Measurements from ENCODE around the gene ITGB4.

Gene ITGB4

DNA sequence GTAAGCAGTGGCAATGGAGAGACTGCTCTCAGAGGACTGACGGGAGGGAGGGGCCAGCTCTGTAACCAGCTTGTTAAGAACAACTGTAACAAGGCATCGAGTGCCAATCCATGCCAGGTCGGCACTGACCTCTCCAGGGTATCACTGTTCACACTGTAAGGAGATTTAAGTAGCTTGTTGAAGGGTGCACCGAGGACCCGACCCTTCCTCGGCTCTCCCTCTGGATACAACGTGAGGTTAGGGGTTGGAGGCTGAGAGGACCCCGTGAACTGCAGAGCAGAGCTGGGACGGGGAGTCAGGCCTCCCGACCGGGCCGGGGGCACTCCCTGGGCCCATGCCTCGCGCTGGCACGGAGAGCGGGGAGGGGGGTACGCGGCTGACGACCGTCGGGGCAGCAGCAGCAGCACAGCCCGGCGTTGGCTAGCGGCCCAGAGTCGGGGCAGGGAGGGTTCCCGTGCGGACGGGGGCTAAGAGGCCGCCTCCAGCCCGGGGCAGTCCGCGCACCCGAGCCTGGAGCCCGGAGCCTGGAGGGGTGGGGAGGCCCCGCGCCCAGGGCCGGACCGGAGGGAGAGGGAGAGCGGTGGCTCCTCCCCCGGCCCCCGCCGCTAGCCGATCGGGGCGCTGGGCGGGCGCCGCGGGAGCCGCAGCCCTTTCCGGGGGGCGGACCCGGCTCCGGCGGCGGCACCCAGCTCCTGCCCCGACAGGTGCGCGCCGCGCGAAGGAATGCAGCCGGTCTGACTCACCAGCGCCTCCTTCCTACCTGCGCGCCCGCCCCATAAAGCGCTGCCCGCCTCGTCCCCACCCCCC lies at the start of gene ITGB4:
Gene ITGB4, plus strand, starts transcription at position 804 of the 807 bp plus-strand sequence. CDS start 3,245 bp downstream, outside the sequence.
- DNase-seq (ENCODE audit: low spot score), result peak; percentile 51

DNA sequence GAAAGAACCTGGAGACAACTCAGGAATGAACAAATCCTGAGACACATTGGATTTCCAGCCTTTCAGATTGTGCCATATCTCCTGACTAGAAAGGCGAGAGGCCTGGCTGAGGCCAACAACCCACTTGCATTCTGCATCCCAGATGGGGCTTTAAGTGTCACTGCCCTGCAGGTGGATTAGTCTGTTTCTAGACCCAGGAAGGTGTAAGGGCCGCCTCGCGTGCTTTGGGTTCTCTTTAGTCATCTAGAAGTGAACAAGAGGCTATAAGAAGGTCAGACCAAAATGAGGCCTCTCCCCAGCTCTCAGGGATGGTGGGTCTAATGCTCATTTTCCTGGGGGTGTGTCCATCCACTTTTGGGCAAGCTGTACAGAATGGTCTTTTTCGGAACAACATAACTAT lies 49.2 kb upstream of the ITGB4 start:
- no peak for DNase-seq (ENCODE audit: low spot score)

DNA sequence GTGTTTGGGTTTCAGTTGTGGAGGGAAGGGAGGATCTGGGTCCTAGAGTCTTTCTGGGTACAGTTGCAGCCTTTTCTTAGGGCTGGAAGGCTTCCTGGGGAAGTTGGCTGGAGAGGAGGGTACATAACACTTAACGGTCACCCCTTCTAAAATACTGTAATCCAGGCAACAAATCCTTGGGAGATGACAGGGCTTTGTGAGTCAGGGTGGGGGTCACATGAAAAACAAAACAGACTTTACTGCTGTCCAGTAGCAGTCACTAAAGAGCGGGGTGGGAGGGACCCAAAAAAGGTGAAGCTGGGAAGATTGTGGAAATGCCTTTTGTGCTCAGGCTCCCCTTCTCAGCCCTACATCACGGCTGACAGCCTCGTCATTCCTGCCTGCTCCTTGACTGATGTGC lies 47.8 kb upstream of the ITGB4 start:
- DNase-seq (ENCODE audit: low spot score), result no peak

DNA sequence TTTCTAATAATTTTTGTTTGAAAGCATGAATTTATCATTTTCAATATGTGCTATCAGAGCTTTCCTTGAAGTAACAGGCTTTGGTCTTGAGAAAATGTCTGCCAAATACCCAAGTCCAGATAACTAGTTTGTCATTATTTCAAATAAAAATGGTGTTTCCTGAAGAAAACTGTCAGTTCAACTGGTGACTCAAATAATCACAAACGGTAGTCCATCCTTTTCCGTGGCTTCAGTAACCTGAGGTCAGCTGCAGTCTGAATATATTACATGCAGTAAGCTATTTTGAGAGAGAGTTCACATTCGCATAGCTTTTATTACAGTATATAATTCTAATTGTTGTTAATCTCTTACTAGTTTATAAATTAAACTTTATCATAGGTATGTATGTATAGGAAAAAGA lies 44.8 kb upstream of the ITGB4 start:
- DNase-seq (ENCODE audit: low spot score), result no peak

GRCh38 chr17:75679706-75680211 lies 41.5 kb upstream of the ITGB4 start:
- DNase-seq (ENCODE audit: low spot score), result no peak

GRCh38 chr17:75680431-75680830 lies 40.8 kb upstream of the ITGB4 start:
- no peak for DNase-seq (ENCODE audit: low spot score)

GRCh38 chr17:75681289-75681688 lies 40.0 kb upstream of the ITGB4 start:
- no peak for DNase-seq (ENCODE audit: low spot score)

- DNase-seq (ENCODE audit: low spot score), result peak; percentile 47
Observed at GRCh38 chr17:75683583-75683982, 37.7 kb upstream of the ITGB4 start.

- no peak for DNase-seq (ENCODE audit: low spot score)
Observed at GRCh38 chr17:75684249-75684648, 37.0 kb upstream of the ITGB4 start.

GRCh38 chr17:75684924-75685323 lies 36.3 kb upstream of the ITGB4 start:
- no peak for DNase-seq (ENCODE audit: low spot score)

DNA sequence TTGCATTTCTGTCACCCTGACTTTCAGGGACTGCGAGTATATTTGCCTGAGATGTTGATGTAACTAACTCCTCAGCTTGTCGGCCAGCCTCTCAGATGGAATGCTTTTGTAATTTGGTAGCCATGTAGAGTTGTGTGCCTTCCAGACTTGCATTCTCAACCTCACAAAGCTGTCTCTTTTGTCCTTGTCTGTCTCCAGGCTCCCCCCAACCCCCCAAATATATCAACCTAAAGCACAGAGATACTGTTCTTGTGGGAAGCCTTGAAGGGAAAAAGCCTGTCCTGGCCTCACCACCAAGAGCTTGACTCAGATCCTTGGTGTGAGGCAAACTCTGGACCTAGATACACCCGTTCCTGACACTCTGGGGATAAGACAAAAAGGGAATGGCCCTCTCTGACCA lies 35.8 kb upstream of the ITGB4 start:
- DNase-seq (ENCODE audit: low spot score), result no peak

- no peak for DNase-seq (ENCODE audit: low spot score)
Observed at GRCh38 chr17:75688209-75688825, 32.9 kb upstream of the ITGB4 start.

GRCh38 chr17:75689441-75689873 lies 31.8 kb upstream of the ITGB4 start:
- DNase-seq (ENCODE audit: low spot score), result no peak

- no peak for DNase-seq (ENCODE audit: low spot score)
Observed at GRCh38 chr17:75691371-75691791, 29.9 kb upstream of the ITGB4 start.

DNA sequence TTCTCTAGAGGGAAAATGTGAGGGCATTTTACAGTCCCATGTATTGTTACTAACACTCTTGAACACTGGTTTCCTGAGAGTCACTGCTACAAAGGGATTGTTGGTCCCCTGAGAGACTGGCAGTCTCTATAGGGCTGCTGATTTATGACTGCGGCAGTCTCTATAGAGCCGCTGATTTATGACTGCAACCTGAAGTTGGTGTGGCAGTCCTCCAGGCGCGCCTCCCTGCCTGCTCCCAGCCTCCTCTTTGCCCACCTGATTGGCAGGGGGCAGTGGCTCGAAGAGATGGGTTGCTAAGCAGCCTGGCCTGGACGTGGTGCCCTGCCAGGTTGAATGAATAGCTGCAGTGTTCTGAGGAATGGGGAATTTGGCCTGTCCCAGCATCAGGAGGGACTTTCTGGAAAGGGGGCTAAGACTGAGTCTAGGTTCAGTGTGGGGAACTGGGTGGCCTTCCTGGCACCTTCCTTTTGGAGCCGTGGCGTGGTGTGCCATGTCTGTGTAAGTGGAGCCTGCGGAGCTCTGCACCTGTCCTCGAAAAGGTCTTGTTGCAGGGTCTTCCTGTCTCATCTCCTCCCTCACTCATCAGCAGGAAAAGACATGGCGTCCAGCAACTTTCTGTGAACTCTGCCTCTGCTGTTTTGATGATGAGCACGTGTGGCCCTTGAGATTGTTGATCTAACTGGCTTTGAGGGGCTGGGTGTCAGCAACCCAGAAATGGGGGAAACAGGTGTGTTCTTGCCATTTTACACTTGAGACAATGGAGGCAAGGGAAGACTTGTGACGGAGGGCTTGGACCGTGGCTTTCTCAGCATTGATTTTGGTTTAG lies 29.2 kb upstream of the ITGB4 start:
- no peak for DNase-seq (ENCODE audit: low spot score)

- DNase-seq (ENCODE audit: low spot score), result no peak
Observed at GRCh38 chr17:75692976-75693375, 28.3 kb upstream of the ITGB4 start.

GRCh38 chr17:75693500-75694481 lies 27.5 kb upstream of the ITGB4 start:
- peak; percentile 65 for DNase-seq (ENCODE audit: low spot score)

DNA sequence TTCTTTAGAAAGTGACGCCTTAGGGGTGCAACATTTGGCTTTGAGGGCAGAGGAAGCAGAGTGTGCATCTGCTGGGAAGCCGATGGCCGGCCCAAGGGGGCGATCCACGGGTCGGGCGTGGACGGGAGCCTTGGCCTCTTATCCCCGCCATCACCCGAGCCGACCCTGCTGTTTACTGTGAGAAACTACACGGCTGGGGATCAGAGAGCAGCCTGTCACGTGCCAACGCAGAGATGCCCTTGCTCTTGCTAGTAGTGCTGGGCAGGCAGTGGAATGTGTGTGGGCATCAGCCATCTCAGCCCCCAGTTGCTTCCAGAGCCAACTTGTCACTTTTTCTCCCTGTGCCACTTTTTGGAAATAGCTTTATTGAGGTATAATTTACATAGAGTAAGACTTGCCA lies 26.7 kb upstream of the ITGB4 start:
- no peak for DNase-seq (ENCODE audit: low spot score)

DNA sequence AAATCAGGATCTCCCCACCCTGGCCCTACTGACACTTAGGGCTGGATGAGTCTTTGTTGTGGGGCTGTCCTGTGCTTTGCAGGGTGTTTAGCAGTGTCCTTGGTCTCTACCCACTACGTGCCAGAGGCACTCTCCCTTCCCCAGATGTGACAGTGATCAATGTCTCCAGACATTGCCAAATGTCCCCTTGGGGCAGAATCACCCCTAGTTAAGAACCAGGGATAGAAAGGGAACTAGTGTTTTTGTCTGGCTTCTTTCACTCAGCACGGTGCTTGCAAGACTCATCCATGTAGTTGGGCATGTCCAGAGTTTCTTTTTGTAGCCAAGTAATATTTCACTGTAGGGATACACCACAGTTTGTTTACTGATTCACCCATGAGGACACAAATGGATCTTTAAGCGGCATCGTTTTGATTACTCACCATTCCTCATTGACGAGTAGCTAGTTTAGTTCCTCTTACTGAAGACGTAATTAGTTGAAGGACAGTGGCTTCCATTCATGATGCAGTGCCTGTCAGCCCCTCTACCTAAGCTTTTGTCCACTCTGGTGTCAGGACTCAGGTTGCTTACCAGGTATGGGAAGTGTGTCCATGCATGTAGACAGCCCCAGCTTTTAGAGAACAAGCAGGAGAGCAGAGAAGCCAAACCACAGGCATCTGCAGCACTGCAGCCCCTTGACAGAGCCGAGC lies 26.0 kb upstream of the ITGB4 start:
- no peak for DNase-seq (ENCODE audit: low spot score)

DNA sequence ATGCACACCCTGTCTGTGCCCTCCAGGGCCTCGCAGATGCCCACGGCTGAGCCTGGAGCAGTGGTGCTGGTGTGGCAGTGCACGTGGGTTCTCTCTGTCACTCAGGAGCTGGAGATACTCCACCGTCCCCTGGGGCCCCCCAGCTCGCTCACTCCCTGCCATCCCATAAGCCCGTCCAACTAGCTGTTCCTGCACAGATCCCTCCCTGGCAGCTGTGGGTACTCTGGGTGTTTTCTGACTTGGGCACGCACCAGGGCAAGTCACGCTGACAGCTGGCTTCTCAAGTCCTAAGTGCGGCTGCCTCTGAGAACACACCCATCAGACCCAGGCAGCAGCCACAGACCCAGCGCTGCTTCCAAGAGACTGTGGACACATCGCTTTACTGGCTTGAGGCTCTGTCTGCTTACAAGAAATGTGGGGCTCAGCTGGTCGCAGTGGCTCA lies 25.4 kb upstream of the ITGB4 start:
- no peak for DNase-seq (ENCODE audit: low spot score)
